Thymus (tissue), 11 donors: ENCODE results near the gene TRPC4. TPM values are rescaled to one million over a fixed set of nuclear protein-coding genes. Genes with fewer than 3 reads are reported as not detected.

Experiments used
- DNase-seq, 9 donors: peaks; one replicate each; pipeline ENCODE4 v3.0.0-alpha.2; 2013; ENCODE audit warnings: low spot score in 9 of 9, low read depth in 6 of 9, missing footprints in 1 of 9
- H3K27ac ChIP-seq, 2 donors: one replicate each; pipeline ENCODE4 v1.5.1; 2013; ENCODE audit warnings: control low read depth in 1 of 2, low read depth in 1 of 2, low read length in 1 of 2, mild to moderate bottlenecking in 1 of 2, moderate library complexity in 1 of 2
- H3K27me3 ChIP-seq, 2 donors: one replicate each; pipeline ENCODE4 v1.5.1; 2013; ENCODE audit warnings: low read length in 1 of 2; ENCODE audit not compliant: control insufficient read depth in 2 of 2, insufficient read depth in 1 of 2
- H3K36me3 ChIP-seq, 2 donors: one replicate each; pipeline ENCODE4 v1.5.1; 2013; ENCODE audit warnings: low read length in 1 of 2, mild to moderate bottlenecking in 1 of 2, moderate library complexity in 1 of 2; ENCODE audit not compliant: control insufficient read depth in 2 of 2, insufficient read depth in 2 of 2
- H3K4me1 ChIP-seq, 2 donors: one replicate each; pipeline ENCODE4 v1.5.1; 2013; ENCODE audit warnings: low read length in 2 of 2; ENCODE audit not compliant: control insufficient read depth in 2 of 2, insufficient read depth in 2 of 2
- H3K4me3 ChIP-seq, 2 donors: one replicate each; pipeline ENCODE4 v1.5.1; 2013; ENCODE audit warnings: low read length in 2 of 2, control low read depth in 1 of 2, mild to moderate bottlenecking in 1 of 2
- H3K9me3 ChIP-seq, 2 donors: one replicate each; pipeline ENCODE4 v1.5.1; 2013; ENCODE audit warnings: low read length in 1 of 2, mild to moderate bottlenecking in 1 of 2; ENCODE audit not compliant: control insufficient read depth in 2 of 2, insufficient read depth in 1 of 2
- WGBS: extraction: QIAGEN DNeasy Blood & Tissue Kit; methylation state at CpG from one replicate; pipeline ENCODE4 v1.1.7; 2013; 5-methylcytosine and 5-hydroxymethylcytosine counted together
- polyA plus RNA-seq: library from polyadenylated mRNA; stranded (reverse); fragments of 200-250 nt; gene quantifications from one replicate; pipeline ENCODE4 v1.2.3, GENCODE V29; 2013
- total RNA-seq: library from RNA; stranded (reverse); fragments of 120-200 nt; gene quantifications from one replicate; pipeline ENCODE4 v1.2.4, GENCODE V29; 2013
- donor health status: healthy.

The TRPC4 gene
- total and polyA plus RNA-seq, 2 donors: 0.14 to 0.19 TPM

GRCh38 chr13:37621811-37622361, 247.7 kb downstream of the TRPC4 start:
- Histone ChIP-seq H3K27me3 (no peaks in the 10 kb centered on the region), H3K4me1 (no peaks in the 10 kb centered on the region), H3K27ac (no peak overlapping the region), H3K4me3 (no peak overlapping the region), H3K36me3 (no peaks in the 10 kb centered on the region), H3K9me3 (no peaks in the 10 kb centered on the region)
- 66% methylated on average over 3 of the region's 3 CpGs for WGBS
- DNase-seq: no peak

- no peak for DNase-seq
- H3K4me1 ChIP-seq: no peaks in the 10 kb centered on the region
- H3K27ac ChIP-seq: no peak overlapping the region
- no peaks in the 10 kb centered on the region for H3K36me3 ChIP-seq
- 91% methylated on average over 2 of the region's 2 CpGs for WGBS
- no peaks in the 10 kb centered on the region for H3K27me3 ChIP-seq
- H3K9me3 ChIP-seq: no peaks in the 10 kb centered on the region
- no peak overlapping the region for H3K4me3 ChIP-seq
Observed at GRCh38 chr13:37618554-37618953, 251.0 kb downstream of the TRPC4 start.

- no peak overlapping the region for H3K4me3 ChIP-seq
- H3K4me1 ChIP-seq: no peaks in the 10 kb centered on the region
- H3K27me3 ChIP-seq: no peaks in the 10 kb centered on the region
- 77% methylated on average over 1 of the region's 1 CpG for WGBS
- DNase-seq: no peak
- no peaks in the 10 kb centered on the region for H3K36me3 ChIP-seq
- H3K27ac ChIP-seq: no peak overlapping the region
- H3K9me3 ChIP-seq: no peaks in the 10 kb centered on the region
Observed at GRCh38 chr13:37617173-37617572, 252.4 kb downstream of the TRPC4 start.

- H3K27me3 ChIP-seq: no peaks in the 10 kb centered on the region
- WGBS: 98% methylated on average over 1 of the region's 1 CpG
Observed at GRCh38 chr13:37616131-37616530, 253.4 kb downstream of the TRPC4 start.

GRCh38 chr13:37615276-37615675, 254.3 kb downstream of the TRPC4 start:
- 94% methylated on average over 2 of the region's 2 CpGs for WGBS
- H3K36me3 ChIP-seq: no peaks in the 10 kb centered on the region
- no peaks in the 10 kb centered on the region for H3K9me3 ChIP-seq
- H3K4me3 ChIP-seq: no peak overlapping the region
- no peak overlapping the region for H3K27ac ChIP-seq
- H3K4me1 ChIP-seq: no peaks in the 10 kb centered on the region
- no peak for DNase-seq
- H3K27me3 ChIP-seq: no peaks in the 10 kb centered on the region

More at GRCh38 chr13:37616131-37616530, 253.4 kb downstream of the TRPC4 start:
- no peaks in the 10 kb centered on the region for H3K9me3 ChIP-seq
- H3K36me3 ChIP-seq: no peaks in the 10 kb centered on the region
- no peaks in the 10 kb centered on the region for H3K4me1 ChIP-seq
- no peak overlapping the region for H3K4me3 ChIP-seq
- no peak for DNase-seq
- H3K27ac ChIP-seq: no peak overlapping the region

DNA sequence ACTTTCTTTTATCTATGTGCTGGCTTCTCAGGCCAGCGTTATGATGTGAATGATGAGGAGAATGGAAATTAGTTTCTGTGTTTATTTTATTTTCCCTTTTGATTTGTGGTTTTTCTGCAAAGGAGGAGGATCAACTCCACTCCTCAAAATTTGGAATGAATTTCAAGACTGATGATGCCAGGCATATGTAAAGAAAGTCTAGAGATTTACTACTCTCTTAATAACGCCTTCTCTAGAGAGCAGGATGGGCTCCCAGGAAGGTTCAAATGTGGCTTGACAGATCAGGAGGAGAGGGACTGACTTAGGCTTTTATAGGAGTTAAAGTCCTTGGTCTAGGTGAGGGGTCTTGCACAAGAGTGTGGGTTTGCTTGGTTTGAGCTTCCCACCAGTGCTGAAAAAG, 255.9 kb downstream of the TRPC4 start:
- H3K4me1 ChIP-seq: no peaks in the 10 kb centered on the region
- H3K27me3 ChIP-seq: no peaks in the 10 kb centered on the region
- no peaks in the 10 kb centered on the region for H3K36me3 ChIP-seq
- no peak overlapping the region for H3K27ac ChIP-seq
- H3K9me3 ChIP-seq: no peaks in the 10 kb centered on the region
- 93% methylated on average over 2 of the region's 2 CpGs for WGBS
- no peak overlapping the region for H3K4me3 ChIP-seq
- no peak for DNase-seq

DNA sequence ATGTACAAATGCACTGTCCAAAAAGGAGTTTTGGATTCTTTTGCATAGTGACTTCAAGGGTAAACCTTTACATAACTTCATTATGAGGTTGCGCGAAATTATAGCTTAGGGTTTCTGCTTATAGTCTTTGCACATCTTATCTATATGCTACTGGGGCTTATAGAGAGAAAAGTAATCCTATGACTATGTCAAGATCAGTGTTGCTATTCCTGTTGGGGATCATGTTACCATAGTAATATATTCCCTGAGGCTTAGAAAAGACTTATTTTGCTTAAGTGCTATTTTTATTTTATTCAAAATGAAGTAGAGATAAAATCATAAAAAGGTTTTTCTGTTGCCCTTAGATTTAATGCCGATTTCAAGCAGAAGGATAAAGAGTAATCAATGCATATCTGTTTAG, 256.3 kb downstream of the TRPC4 start:
- H3K9me3 ChIP-seq: no peaks in the 10 kb centered on the region
- H3K27me3 ChIP-seq: no peaks in the 10 kb centered on the region
- DNase-seq: no peak
- no peak overlapping the region for H3K27ac ChIP-seq
- no peak overlapping the region for H3K4me3 ChIP-seq
- 97% methylated on average over 3 of the region's 3 CpGs for WGBS
- no peaks in the 10 kb centered on the region for H3K4me1 ChIP-seq
- no peaks in the 10 kb centered on the region for H3K36me3 ChIP-seq

DNA sequence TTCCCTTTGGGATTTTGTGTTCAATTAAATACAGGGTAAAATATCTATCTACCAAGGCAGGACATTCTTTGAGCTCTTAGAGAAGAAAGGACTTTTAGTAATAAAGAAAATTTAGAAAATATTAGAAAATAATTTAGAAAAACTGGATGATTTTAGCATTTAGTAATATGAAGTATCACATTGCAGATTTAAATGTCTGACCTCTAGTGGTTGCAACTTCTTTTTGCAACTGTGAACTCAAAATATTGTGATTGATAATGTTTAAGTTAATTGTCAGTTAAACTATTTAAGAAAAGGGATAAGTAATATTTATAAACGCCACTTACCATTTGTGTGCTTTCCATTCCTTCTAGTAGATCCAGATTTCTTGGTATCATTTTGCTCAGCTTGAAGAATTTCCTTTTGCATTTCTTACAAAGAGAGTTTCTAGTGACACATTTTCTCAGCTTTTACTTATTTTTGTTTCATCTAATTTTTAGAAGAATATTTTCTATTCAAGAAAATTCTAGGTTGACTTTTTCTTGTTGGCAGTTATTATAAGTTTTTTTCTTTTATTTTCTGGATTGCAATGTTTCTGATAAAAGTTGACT, 260.7 kb downstream of the TRPC4 start:
- Histone ChIP-seq H3K9me3 (no peaks in the 10 kb centered on the region), H3K4me3 (no peak overlapping the region), H3K27me3 (no peaks in the 10 kb centered on the region), H3K36me3 (no peaks in the 10 kb centered on the region), H3K27ac (no peak overlapping the region), H3K4me1 (no peaks in the 10 kb centered on the region)
- DNase-seq: no peak
- 86% methylated on average over 1 of the region's 1 CpG for WGBS

DNA sequence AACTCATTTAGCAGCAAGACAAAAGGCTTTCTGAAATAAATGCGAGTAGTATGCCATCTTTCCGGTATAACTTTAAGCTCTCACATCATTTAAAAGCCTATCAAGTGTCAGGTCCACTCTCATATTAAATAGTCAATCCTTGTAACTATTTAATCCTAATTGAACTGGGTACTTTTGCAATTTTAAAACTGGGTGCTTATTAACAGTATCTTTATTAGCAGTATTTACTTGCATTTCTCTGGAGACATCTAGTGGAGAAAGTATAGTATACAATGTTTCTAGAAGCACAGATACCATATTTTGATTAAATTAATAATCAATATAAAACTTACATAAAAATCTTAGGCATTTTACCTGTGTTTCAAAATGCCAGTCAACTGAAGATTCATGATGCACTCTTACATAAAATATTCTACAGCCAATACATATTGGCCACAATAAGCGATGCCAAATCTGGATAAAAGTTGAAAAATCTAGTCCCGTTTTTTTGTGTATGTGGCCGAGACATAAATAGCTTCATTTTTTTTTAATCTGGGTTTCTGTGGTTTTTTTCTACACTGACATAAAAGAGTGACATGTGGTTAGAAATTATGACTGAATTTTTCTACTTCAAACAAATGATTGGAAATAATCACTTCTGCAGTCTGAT, 266.7 kb downstream of the TRPC4 start:
- Histone ChIP-seq H3K27ac (no peak overlapping the region), H3K4me3 (no peak overlapping the region), H3K27me3 (no peaks in the 10 kb centered on the region), H3K9me3 (no peaks in the 10 kb centered on the region), H3K36me3 (no peaks in the 10 kb centered on the region), H3K4me1 (no peaks in the 10 kb centered on the region)
- 72% methylated on average over 5 of the region's 5 CpGs for WGBS
- no peak for DNase-seq
